Heart left ventricle (tissue), 13 donors: ENCODE data around the gene SCD.

ENCODE experiments used
- CTCF ChIP-seq, 12 donors: fragments of 200-600 bp; sonication (generic) in 4 of 12; IDR thresholded peaks; one replicate each; pipeline versions ENCODE4 v1.5.0 to v1.8.0; 2018 to 2022; ENCODE audit warnings: antibody characterized with exemption in 12 of 12, mild to moderate bottlenecking in 5 of 12
- POLR2A ChIP-seq, 2 donors: fragments of 450-650 bp; IDR thresholded peaks; one replicate each; pipeline ENCODE4 v1.6.1; 2017; ENCODE audit warnings: antibody characterized with exemption in 2 of 2, mild to moderate bottlenecking in 2 of 2, moderate library complexity in 2 of 2
- donor health status: ischemic (EF 13 %, LVEDD 7.1; RV severe dilation, severe dysfunction).
- donor health status: DM: no; HTN: yes; CAD: no.
- donor health status: DM: no; HTN: no; CAD: no.
- donor health status: ischemic (EF 25% LVEDD 6.9; RV normal size, moderate dysfunction).
- donor health status: ischemic (EF 25% LVEDD 5.7; RV mildly dilated, moderate dysfunction).
- donor health status: ischemic (EF 35%, LVEDD 5.7; RV mildly dilated, moderate dysfunction).
- donor health status: nonischemic (EF 11% LVEDD 7.7; RV severe dilation, severe dysfunction).
- donor health status: DM: yes; HTN: yes; CAD: no.
- donor health status: PGD.
- donor health status: ischemic (EF 29% LVEDD 5.4; RV normal size, mild dysfunction).
- donor health status: nonischemic (EF 23%, LVEDD 6.1; RV moderate dilation, normal function).

GRCh38 chr10:100372415-100373297, 25.6 kb downstream of the SCD start:
- TF ChIP-seq CTCF (IDR thresholded peaks at IDR 0.05) (no peak), POLR2A (IDR thresholded peaks at IDR 0.05) (no peak)
